ENCODE measurements around the gene TRDMT1.

TRDMT1 gene

GRCh38 chr10:17177014-17177413 lies 24.5 kb downstream of the TRDMT1 start:
- no peak overlapping the region for H3K23ac ChIP-seq (ENCODE audit: low read depth, low read length, poor library complexity)

DNA sequence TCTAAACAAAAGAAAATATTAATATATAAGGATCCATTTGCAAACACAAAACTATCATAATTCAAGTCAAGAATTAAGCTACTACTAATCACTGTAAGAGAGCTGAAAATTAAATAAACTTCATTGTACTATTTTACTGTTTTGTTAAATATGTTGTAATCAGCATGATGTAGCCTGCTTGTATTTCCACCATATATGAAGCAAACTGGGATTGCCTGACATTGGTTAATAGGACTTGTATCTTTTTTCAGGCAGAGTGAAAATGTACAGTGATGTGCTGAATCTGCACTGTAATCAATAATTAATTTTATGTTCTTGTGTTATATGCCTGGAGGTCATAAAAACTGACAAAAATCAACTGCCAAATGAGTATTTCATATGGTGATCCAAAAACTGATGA lies 25.4 kb downstream of the TRDMT1 start:
- no peaks in the 10 kb centered on the region for H3K9me3 ChIP-seq (replicated peaks in 1 of 2; ENCODE audit: control insufficient read depth in 2 of 2, insufficient read depth in 1 of 2, low read depth in 1 of 2, low read length in 2 of 2)
- H3K27me3 ChIP-seq (ENCODE audit: control insufficient read depth in 3 of 3, insufficient read depth in 3 of 3, low read depth in 1 of 3, low read length in 3 of 3), result no peaks in the 10 kb centered on the region
- H2AK5ac ChIP-seq (ENCODE audit: low read depth, low read length), result no peak overlapping the region
- H3K4me1 ChIP-seq (ENCODE audit: control insufficient read depth in 2 of 2, insufficient read depth in 1 of 2, low read depth in 1 of 2, low read length in 2 of 2), result peaks cover 6% of the 10 kb centered on the region in 2 donors
- H3K36me3 ChIP-seq (replicated peaks in 1 of 2; ENCODE audit: control insufficient read depth in 2 of 2, insufficient read depth in 2 of 2, low read length in 2 of 2), result peaks cover 0 to 6% of the 10 kb centered on the region in 2 donors
- H3K4ac ChIP-seq (ENCODE audit: low read length), result no peak overlapping the region
- H3K4me3 ChIP-seq (ENCODE audit: low read length in 2 of 2), result no peak overlapping the region
- H4K8ac ChIP-seq (ENCODE audit: low read depth, low read length), result no peak overlapping the region
- no peak overlapping the region for H2BK15ac ChIP-seq (ENCODE audit: low read length)
- no peak overlapping the region for H3K4me2 ChIP-seq (ENCODE audit: insufficient read depth, low read length, poor library complexity, severe bottlenecking)
- H3K23ac ChIP-seq (ENCODE audit: low read depth, low read length, poor library complexity), result no peak overlapping the region
- H4K91ac ChIP-seq (ENCODE audit: low read depth, low read length, poor library complexity), result no peak overlapping the region
- H2BK5ac ChIP-seq (ENCODE audit: low read length), result no peak overlapping the region
- no peak overlapping the region for H3K9ac ChIP-seq (ENCODE audit: low read depth, low read length, poor library complexity)
- no peak overlapping the region for H2AFZ ChIP-seq (ENCODE audit: low read length)
- H3K14ac ChIP-seq (ENCODE audit: low read length), result no peak overlapping the region
- H2BK120ac ChIP-seq (ENCODE audit: low read depth, low read length), result no peak overlapping the region
- H3K27ac ChIP-seq (replicated peaks; ENCODE audit: low read length), result no peak overlapping the region
- H3K79me1 ChIP-seq (ENCODE audit: low read depth, low read length), result no peaks in the 10 kb centered on the region
- no peak for DNase-seq (ENCODE audit: low spot score)
- no peak overlapping the region for H2BK12ac ChIP-seq (ENCODE audit: low read length)
- H3K18ac ChIP-seq (ENCODE audit: low read length), result no peak overlapping the region

More at GRCh38 chr10:17177014-17177413, 24.5 kb downstream of the TRDMT1 start:
- Histone ChIP-seq H3K18ac (ENCODE audit: low read length) (no peak overlapping the region), H3K79me1 (ENCODE audit: low read depth, low read length) (no peaks in the 10 kb centered on the region), H3K4ac (ENCODE audit: low read length) (no peak overlapping the region), H3K4me3 (ENCODE audit: low read length in 2 of 2) (no peak overlapping the region), H2AFZ (ENCODE audit: low read length) (no peak overlapping the region), H2BK12ac (ENCODE audit: low read length) (no peak overlapping the region), H3K4me2 (ENCODE audit: insufficient read depth, low read length, poor library complexity, severe bottlenecking) (no peak overlapping the region), H3K4me1 (ENCODE audit: control insufficient read depth in 2 of 2, insufficient read depth in 1 of 2, low read depth in 1 of 2, low read length in 2 of 2) (peaks cover 3 to 6% of the 10 kb centered on the region in 2 donors), H3K9ac (ENCODE audit: low read depth, low read length, poor library complexity) (no peak overlapping the region), H3K27ac (replicated peaks; ENCODE audit: low read length) (no peak overlapping the region), H3K14ac (ENCODE audit: low read length) (no peak overlapping the region), H2BK120ac (ENCODE audit: low read depth, low read length) (no peak overlapping the region), H4K91ac (ENCODE audit: low read depth, low read length, poor library complexity) (no peak overlapping the region), H4K8ac (ENCODE audit: low read depth, low read length) (no peak overlapping the region), H3K9me3 (replicated peaks in 1 of 2; ENCODE audit: control insufficient read depth in 2 of 2, insufficient read depth in 1 of 2, low read depth in 1 of 2, low read length in 2 of 2) (no peaks in the 10 kb centered on the region), H2BK5ac (ENCODE audit: low read length) (no peak overlapping the region), H3K27me3 (ENCODE audit: control insufficient read depth in 3 of 3, insufficient read depth in 3 of 3, low read depth in 1 of 3, low read length in 3 of 3) (no peaks in the 10 kb centered on the region), H2BK15ac (ENCODE audit: low read length) (no peak overlapping the region), H3K36me3 (replicated peaks in 1 of 2; ENCODE audit: control insufficient read depth in 2 of 2, insufficient read depth in 2 of 2, low read length in 2 of 2) (peaks cover 0 to 6% of the 10 kb centered on the region in 2 donors), H2AK5ac (ENCODE audit: low read depth, low read length) (no peak overlapping the region)
- no CpG with 5 or more reads among the region's 1 CpG for WGBS, 2 donors (ENCODE audit: extremely low coverage in 2 of 2, insufficient read length in 2 of 2, insufficient replicate concordance in 1 of 2)
- no peak for DNase-seq (ENCODE audit: low spot score)

GRCh38 chr10:17175551-17175950 lies 25.9 kb downstream of the TRDMT1 start:
- DNase-seq (ENCODE audit: low spot score), result no peak

DNA sequence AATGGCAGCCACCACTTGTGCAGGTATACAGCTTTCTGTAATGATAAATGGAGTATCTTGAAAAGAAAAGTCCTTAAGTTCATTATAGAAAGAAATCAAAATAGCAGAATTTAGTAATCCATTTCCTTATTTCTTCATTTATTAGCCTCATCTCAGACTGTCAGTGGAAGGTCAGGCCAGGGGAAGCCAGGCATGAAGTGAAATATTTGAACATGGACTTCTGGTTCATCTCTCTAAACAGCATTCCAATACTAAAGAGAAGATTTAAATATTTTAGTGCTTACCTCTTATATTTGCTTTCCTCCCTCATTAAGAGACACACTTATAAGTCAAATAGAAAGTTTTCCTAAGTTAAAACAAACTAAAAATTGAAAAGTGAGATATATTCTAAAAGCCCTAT lies 26.8 kb downstream of the TRDMT1 start:
- Histone ChIP-seq H3K23ac (ENCODE audit: low read depth, low read length, poor library complexity) (no peak overlapping the region), H4K91ac (ENCODE audit: low read depth, low read length, poor library complexity) (no peak overlapping the region), H3K9me3 (replicated peaks in 1 of 2; ENCODE audit: control insufficient read depth in 2 of 2, insufficient read depth in 1 of 2, low read depth in 1 of 2, low read length in 2 of 2) (no peaks in the 10 kb centered on the region), H3K4me3 (ENCODE audit: low read length in 2 of 2) (no peak overlapping the region), H2BK15ac (ENCODE audit: low read length) (no peak overlapping the region), H2AFZ (ENCODE audit: low read length) (no peak overlapping the region), H4K8ac (ENCODE audit: low read depth, low read length) (no peak overlapping the region), H3K27me3 (ENCODE audit: control insufficient read depth in 3 of 3, insufficient read depth in 3 of 3, low read depth in 1 of 3, low read length in 3 of 3) (no peaks in the 10 kb centered on the region), H3K4ac (ENCODE audit: low read length) (no peak overlapping the region), H3K14ac (ENCODE audit: low read length) (no peak overlapping the region), H3K36me3 (replicated peaks in 1 of 2; ENCODE audit: control insufficient read depth in 2 of 2, insufficient read depth in 2 of 2, low read length in 2 of 2) (peaks cover 0 to 6% of the 10 kb centered on the region in 2 donors), H3K4me1 (ENCODE audit: control insufficient read depth in 2 of 2, insufficient read depth in 1 of 2, low read depth in 1 of 2, low read length in 2 of 2) (peaks cover 6 to 7% of the 10 kb centered on the region in 2 donors), H2BK5ac (ENCODE audit: low read length) (no peak overlapping the region), H3K4me2 (ENCODE audit: insufficient read depth, low read length, poor library complexity, severe bottlenecking) (no peak overlapping the region), H2BK120ac (ENCODE audit: low read depth, low read length) (no peak overlapping the region), H3K27ac (replicated peaks; ENCODE audit: low read length) (no peak overlapping the region), H3K79me1 (ENCODE audit: low read depth, low read length) (no peaks in the 10 kb centered on the region), H3K18ac (ENCODE audit: low read length) (no peak overlapping the region), H3K9ac (ENCODE audit: low read depth, low read length, poor library complexity) (no peak overlapping the region), H2BK12ac (ENCODE audit: low read length) (no peak overlapping the region), H2AK5ac (ENCODE audit: low read depth, low read length) (no peak overlapping the region)
- no peak for DNase-seq (ENCODE audit: low spot score)

More at GRCh38 chr10:17175551-17175950, 25.9 kb downstream of the TRDMT1 start:
- no CpG with 5 or more reads among the region's 4 CpGs for WGBS, 2 donors (ENCODE audit: extremely low coverage in 2 of 2, insufficient read length in 2 of 2, insufficient replicate concordance in 1 of 2)
- Histone ChIP-seq H2BK12ac (ENCODE audit: low read length) (no peak overlapping the region), H2BK15ac (ENCODE audit: low read length) (no peak overlapping the region), H3K4ac (ENCODE audit: low read length) (no peak overlapping the region), H2AK5ac (ENCODE audit: low read depth, low read length) (no peak overlapping the region), H3K79me1 (ENCODE audit: low read depth, low read length) (no peaks in the 10 kb centered on the region), H3K27ac (replicated peaks; ENCODE audit: low read length) (no peak overlapping the region), H3K18ac (ENCODE audit: low read length) (no peak overlapping the region), H2BK120ac (ENCODE audit: low read depth, low read length) (no peak overlapping the region), H3K4me3 (ENCODE audit: low read length in 2 of 2) (no peak overlapping the region), H4K91ac (ENCODE audit: low read depth, low read length, poor library complexity) (no peak overlapping the region), H3K14ac (ENCODE audit: low read length) (no peak overlapping the region), H3K4me2 (ENCODE audit: insufficient read depth, low read length, poor library complexity, severe bottlenecking) (no peak overlapping the region), H3K9me3 (replicated peaks in 1 of 2; ENCODE audit: control insufficient read depth in 2 of 2, insufficient read depth in 1 of 2, low read depth in 1 of 2, low read length in 2 of 2) (no peaks in the 10 kb centered on the region), H4K8ac (ENCODE audit: low read depth, low read length) (no peak overlapping the region), H3K9ac (ENCODE audit: low read depth, low read length, poor library complexity) (no peak overlapping the region), H3K23ac (ENCODE audit: low read depth, low read length, poor library complexity) (no peak overlapping the region), H3K36me3 (replicated peaks in 1 of 2; ENCODE audit: control insufficient read depth in 2 of 2, insufficient read depth in 2 of 2, low read length in 2 of 2) (peaks cover 0 to 6% of the 10 kb centered on the region in 2 donors), H3K4me1 (ENCODE audit: control insufficient read depth in 2 of 2, insufficient read depth in 1 of 2, low read depth in 1 of 2, low read length in 2 of 2) (peaks cover 6 to 7% of the 10 kb centered on the region in 2 donors), H2AFZ (ENCODE audit: low read length) (peak overlapping the region; percentile 72), H3K27me3 (ENCODE audit: control insufficient read depth in 3 of 3, insufficient read depth in 3 of 3, low read depth in 1 of 3, low read length in 3 of 3) (no peaks in the 10 kb centered on the region), H2BK5ac (ENCODE audit: low read length) (no peak overlapping the region)

All from neuronal stem cell (in vitro differentiated cells).